SK-N-SH (cell line): ENCODE measurements around the gene KDM2A.

Experiments used
- CTCF ChIP-seq: fragments of 200-600 bp; sonication (generic); IDR thresholded peaks from 2 replicates; pipeline ENCODE4 v1.6.1; 2017; ENCODE audit warnings: antibody characterized with exemption, mild to moderate bottlenecking, moderate library complexity
- RAD21 ChIP-seq: IDR thresholded peaks from 2 replicates; pipeline ENCODE4 v1.6.1; 2012; ENCODE audit warnings: mild to moderate bottlenecking, low read length
- REST ChIP-seq: IDR thresholded peaks from 2 replicates; pipeline ENCODE4 v1.6.1; 2012; ENCODE audit warnings: mild to moderate bottlenecking, low read depth, low read length, moderate library complexity
- YY1 ChIP-seq: IDR thresholded peaks from 2 replicates; pipeline ENCODE4 v1.4.0; 2012; ENCODE audit warnings: low read depth, mild to moderate bottlenecking
- ZBTB33 ChIP-seq: IDR thresholded peaks from 2 replicates; pipeline ENCODE4 v1.4.0; 2012; ENCODE audit warnings: low read depth, borderline replicate concordance
- TF ChIP-seq, protein P1 (sequence below): IDR thresholded peaks from 2 replicates; pipeline ENCODE4; 2012

DNA sequence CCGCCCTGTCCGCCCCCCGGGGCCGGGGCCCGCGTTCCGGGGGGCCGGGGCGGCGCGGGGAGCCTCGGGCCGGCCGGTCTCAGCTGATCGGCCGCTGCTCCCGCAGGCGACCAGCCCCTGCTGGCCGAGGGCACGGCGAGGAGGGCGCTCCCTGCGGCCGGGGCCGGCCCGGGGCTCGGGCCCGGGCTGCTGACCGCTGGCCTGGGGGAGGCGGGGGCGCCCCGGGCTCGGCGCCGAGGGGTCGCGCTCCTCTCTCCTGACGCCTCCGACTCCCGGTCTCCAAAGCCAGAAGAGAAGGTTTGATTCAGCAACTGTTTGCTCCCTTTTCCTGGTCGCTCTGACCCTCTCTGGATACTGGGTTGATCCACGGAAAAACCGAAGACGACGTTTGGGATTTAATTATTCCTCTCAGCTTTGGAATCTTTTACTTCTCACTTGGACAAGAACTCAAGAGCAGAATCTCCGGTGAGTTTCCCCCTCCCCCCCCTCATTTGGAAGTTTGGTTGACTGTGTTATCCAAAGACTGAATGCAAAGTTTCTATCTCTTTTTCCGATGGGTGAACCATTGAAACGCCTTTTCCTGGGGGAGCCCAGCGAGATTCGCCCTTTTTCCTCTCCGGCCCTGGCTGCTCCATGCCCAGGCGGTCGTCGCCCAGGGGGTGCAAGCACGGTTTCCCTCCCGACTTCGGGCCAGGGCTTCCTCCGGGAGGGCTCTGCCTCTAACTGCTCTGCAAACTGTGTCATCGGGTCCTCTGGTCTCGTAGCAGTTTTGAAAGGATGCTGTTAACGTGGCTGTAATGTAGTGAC is 725 bp downstream of the KDM2A start:
- TF ChIP-seq CTCF = no peak
- no peak for TF ChIP-seq REST
- TF ChIP-seq ZBTB33 = no peak
- no peak for TF ChIP-seq YY1
- TF ChIP-seq RAD21 = no peak
- TF ChIP-seq, protein P1, sequence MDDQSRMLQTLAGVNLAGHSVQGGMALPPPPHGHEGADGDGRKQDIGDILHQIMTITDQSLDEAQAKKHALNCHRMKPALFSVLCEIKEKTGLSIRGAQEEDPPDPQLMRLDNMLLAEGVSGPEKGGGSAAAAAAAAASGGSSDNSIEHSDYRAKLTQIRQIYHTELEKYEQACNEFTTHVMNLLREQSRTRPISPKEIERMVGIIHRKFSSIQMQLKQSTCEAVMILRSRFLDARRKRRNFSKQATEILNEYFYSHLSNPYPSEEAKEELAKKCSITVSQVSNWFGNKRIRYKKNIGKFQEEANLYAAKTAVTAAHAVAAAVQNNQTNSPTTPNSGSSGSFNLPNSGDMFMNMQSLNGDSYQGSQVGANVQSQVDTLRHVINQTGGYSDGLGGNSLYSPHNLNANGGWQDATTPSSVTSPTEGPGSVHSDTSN = no peak
